Mesodermal cell (in vitro differentiated cells): ENCODE results near the gene CD8B2. TPM values are rescaled to one million over a fixed set of nuclear protein-coding genes. Genes with fewer than 3 reads are reported as not detected.
"Not testable (repeated sequence)": the region's sequence is repeated elsewhere in the genome, so short reads cannot be mapped to it uniquely, and the experiment has no call there.

Source experiments
- H3K27ac ChIP-seq: 2 replicates; pipeline ENCODE4 v1.7.0; 2013; ENCODE audit warnings: mild to moderate bottlenecking, low read depth, low read length, moderate library complexity; ENCODE audit not compliant: severe bottlenecking
- H3K36me3 ChIP-seq: 2 replicates; pipeline ENCODE4 v1.7.1; 2013; ENCODE audit warnings: mild to moderate bottlenecking, low read length, moderate library complexity; ENCODE audit not compliant: control insufficient read depth, insufficient read depth
- H3K4me1 ChIP-seq: one replicate; pipeline ENCODE4 v1.7.1; 2013; ENCODE audit warnings: mild to moderate bottlenecking, low read length; ENCODE audit not compliant: insufficient read depth, control insufficient read depth, poor library complexity, severe bottlenecking
- H3K4me3 ChIP-seq: 2 replicates; pipeline ENCODE4 v1.7.0; 2013; ENCODE audit warnings: low read length, control low read depth, mild to moderate bottlenecking; ENCODE audit not compliant: insufficient read depth, poor library complexity, severe bottlenecking; ENCODE audit errors: extremely low read depth
- H3K9me3 ChIP-seq: 2 replicates; pipeline ENCODE4 v1.7.1; 2013; ENCODE audit warnings: mild to moderate bottlenecking, low read length, moderate library complexity; ENCODE audit not compliant: control insufficient read depth
- WGBS, 2 experiments: methylation state at CpG; one replicate each; pipeline ENCODE4 v1.1.5; 2013; ENCODE audit warnings: missing lambda C conversion rate in 2 of 2; ENCODE audit not compliant: insufficient coverage in 2 of 2; 5-methylcytosine and 5-hydroxymethylcytosine counted together
- polyA plus RNA-seq, 2 experiments: library from polyadenylated mRNA; stranded (reverse); fragments of 50-300 nt; gene quantifications; one replicate each; pipeline ENCODE4 v1.2.3, GENCODE V29; 2013

Gene CD8B2
- polyA plus RNA-seq (2013, experiment 1 of 2), result not detected
- not detected for polyA plus RNA-seq (2013, experiment 2 of 2)

DNA sequence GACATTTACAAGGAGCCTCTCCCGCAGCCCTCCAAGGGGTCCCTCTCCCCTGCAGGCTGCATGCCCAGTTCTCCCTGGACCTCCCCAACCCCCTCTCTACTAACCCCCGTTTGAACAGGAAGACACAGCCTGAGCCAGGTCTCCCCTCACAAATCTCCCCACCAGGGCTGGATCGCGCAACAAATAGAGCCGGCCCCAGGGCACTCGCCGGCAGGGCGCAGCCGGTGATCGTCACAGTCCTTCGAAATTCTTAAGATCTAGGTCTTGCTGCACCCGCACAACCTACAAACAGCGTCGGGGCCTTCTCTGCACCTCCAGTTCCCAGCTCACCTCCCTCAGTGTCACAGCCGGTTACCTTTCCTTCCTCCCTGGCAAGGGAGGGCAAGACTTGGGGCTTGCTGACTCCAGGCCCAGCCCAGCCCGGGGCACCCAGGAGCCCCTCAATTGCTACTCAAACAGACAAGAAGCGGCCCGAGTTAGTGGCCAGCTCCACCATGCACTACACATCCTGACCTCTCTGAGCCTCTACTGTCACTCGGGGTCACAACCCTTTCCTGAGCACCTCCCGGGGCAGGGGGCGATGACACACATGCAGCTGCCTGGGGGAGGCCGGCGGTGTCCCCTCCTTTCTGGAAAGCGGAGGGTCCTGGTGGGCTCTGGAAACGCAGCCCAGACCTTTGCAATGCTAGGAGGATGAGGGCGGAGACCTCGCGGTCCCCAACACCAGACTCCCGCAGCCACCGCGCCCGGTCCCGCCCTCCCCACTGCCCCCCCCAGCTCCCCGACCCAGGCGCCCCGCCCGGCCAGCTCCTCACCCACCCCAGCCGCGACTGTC, at the start of gene CD8B2:
CD8B2 (plus strand) TSS at position 814 of the 835 bp plus-strand sequence. CDS start 63 bp downstream, outside the sequence.
- not testable (repeated sequence) for H3K27ac ChIP-seq, H3K9me3 ChIP-seq, H3K4me3 ChIP-seq, H3K4me1 ChIP-seq, H3K36me3 ChIP-seq
- no CpG with 5 or more reads among the region's 39 CpGs for WGBS, 2 experiments

GRCh38 chr2:106461882-106462281, 25.3 kb upstream of the CD8B2 start:
- not testable (repeated sequence) for H3K27ac ChIP-seq, H3K4me1 ChIP-seq, H3K4me3 ChIP-seq, H3K9me3 ChIP-seq, H3K36me3 ChIP-seq
- 75% methylated on average over 2 of the region's 10 CpGs; no CpG with 5 or more reads in 1 of the 2 experiments for WGBS, 2 experiments

GRCh38 chr2:106467516-106467915, 19.6 kb upstream of the CD8B2 start:
- not testable (repeated sequence) for H3K4me3 ChIP-seq, H3K9me3 ChIP-seq, H3K27ac ChIP-seq, H3K36me3 ChIP-seq, H3K4me1 ChIP-seq
- 95% methylated on average over 30 to 31 of the region's 49 CpGs for WGBS, 2 experiments

DNA sequence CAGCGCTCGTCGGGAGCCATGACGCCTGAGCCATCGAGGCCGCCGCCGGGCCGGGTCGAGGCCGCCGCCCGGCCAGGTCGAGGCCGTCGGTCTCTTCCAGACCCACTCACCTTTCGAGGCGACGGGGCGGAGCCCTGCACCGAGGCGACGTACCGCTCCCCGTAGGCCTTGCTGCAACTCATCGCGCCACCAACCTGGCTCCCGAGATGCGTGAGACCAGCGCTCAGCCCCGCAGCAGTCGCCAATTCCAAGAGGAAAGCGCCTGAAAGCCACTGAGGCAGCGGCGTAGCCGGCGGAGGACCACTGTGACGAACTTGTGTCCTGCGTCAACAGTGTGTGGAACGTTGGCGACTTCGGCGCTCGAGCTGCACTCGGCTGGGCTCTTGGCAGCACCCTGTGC, 19.1 kb upstream of the CD8B2 start, which contains the start of gene RGPD3:
RGPD3 (minus strand) TSS at position 307 of the 400 bp plus-strand sequence; CDS start at position 182, 125 bp downstream.
- H3K27ac ChIP-seq, H3K4me1 ChIP-seq, H3K4me3 ChIP-seq, H3K9me3 ChIP-seq, H3K36me3 ChIP-seq: not testable (repeated sequence)
- WGBS, 2 experiments, result 94 to 96% methylated on average over 36 to 43 of the region's 45 CpGs

DNA sequence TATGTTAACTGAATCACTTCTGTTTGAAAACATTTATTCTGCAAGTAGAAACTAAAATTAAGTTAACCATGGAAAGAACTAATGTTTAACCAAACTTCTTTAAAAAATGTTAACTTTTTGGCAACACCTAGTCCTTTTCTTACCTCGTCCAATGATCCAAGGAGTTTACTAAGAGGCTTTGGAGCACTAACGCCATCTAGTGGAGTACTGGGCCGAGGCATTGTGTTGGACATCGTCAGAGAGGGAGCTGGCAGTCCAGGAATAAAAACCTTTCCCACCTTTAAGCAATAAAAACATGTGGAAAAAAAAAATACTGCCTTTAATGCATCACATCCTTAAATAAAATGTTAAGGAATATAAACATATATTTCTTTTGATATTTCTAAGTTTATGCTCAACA, 16.5 kb upstream of the CD8B2 start:
- not testable (repeated sequence) for H3K36me3 ChIP-seq, H3K4me1 ChIP-seq, H3K27ac ChIP-seq, H3K4me3 ChIP-seq, H3K9me3 ChIP-seq
- no CpG with 5 or more reads among the region's 4 CpGs for WGBS, 2 experiments

DNA sequence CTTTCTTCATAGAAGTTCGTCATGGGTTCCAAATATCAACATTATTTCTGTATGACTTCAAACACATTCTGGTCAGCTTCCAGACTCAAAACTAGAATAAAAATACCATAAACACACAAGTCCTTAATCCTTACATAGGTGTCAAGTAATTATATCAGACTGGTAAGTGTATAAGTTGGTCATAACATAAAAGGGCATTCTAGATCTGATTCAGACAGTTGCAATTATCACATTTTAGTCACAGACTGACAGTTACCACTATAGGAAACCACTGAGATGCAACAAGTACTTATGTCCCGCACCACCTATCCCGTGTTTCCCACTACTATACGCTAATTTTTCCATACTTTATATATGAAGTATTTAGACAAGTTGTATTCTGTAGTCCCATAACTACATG, 9.5 kb upstream of the CD8B2 start:
- not testable (repeated sequence) for H3K27ac ChIP-seq, H3K9me3 ChIP-seq, H3K4me3 ChIP-seq, H3K4me1 ChIP-seq, H3K36me3 ChIP-seq
- WGBS, 2 experiments, result 80 to 100% methylated on average over 1 of the region's 4 CpGs

DNA sequence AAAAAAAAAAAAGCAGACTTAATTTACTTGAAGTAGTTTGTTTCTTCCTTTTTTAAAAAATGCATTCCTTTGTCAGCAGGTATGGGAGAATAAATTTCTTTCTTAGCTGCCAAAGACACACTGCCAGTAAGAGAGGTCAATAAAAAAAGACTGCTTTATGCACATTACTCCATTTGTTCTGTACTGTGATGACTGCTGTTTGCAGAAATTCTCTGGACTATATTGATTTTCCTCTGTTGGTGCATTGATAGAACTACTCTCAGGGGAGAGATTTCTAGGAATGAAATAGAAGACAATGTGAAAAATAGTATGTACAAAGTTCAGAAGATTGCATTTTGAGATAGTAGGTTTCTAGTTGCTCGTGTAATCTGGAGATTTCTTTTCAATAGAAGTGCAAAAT, 7.6 kb upstream of the CD8B2 start:
- not testable (repeated sequence) for H3K4me1 ChIP-seq, H3K9me3 ChIP-seq, H3K4me3 ChIP-seq, H3K36me3 ChIP-seq, H3K27ac ChIP-seq
- WGBS, 2 experiments, result no CpG with 5 or more reads among the region's 1 CpG

DNA sequence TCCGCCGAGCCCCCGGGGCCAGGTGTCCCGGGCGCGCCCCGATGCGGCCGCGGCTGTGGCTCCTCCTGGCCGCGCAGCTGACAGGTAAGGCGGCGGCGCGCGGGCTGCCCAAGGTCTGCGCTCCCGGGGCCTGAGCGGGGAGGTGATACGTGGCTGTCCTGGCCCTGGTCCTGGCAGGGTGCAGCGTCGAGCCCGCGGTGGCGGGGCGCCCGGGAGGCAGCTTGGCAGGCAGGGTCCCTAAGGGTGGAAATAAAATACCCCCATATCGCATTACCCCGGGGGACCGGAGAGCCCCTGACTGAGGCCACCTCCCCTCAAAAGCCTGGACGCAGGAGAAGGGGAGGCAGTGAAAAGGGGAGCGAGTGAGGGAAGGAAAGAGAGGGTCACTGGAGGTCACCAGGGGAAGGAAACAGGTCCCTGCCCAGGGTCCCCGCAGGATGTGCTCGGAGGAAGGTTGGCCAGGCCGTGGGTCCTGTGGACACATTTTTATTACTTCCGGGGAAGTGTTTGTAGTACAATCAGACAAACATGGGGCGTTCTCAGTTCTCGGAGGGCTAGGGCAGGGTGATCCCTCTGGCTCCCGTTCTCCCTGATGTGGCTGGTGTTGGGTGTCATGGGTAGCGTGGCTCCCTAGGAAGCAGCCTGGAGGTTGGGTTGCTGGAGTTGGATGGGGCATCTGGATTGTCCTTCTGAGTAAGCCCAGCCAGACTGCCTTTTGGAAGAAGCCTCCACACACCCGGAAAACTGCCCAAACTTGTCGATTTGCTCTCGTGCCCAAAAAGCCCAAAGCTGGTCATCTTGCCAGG, 425 bp downstream of the CD8B2 start:
- 21 to 35% methylated on average over 26 to 27 of the region's 44 CpGs for WGBS, 2 experiments
- H3K4me3 ChIP-seq, H3K36me3 ChIP-seq: not testable (repeated sequence)

GRCh38 chr2:106489701-106490100, 2.5 kb downstream of the CD8B2 start:
- not testable (repeated sequence) for H3K4me1 ChIP-seq, H3K4me3 ChIP-seq, H3K9me3 ChIP-seq, H3K27ac ChIP-seq, H3K36me3 ChIP-seq
- WGBS, 2 experiments, result 50 to 72% methylated on average over 1 to 4 of the region's 6 CpGs

More for the DNA sequence above, 425 bp downstream of the CD8B2 start:
- H3K4me1 ChIP-seq, H3K27ac ChIP-seq, H3K9me3 ChIP-seq: not testable (repeated sequence)

DNA sequence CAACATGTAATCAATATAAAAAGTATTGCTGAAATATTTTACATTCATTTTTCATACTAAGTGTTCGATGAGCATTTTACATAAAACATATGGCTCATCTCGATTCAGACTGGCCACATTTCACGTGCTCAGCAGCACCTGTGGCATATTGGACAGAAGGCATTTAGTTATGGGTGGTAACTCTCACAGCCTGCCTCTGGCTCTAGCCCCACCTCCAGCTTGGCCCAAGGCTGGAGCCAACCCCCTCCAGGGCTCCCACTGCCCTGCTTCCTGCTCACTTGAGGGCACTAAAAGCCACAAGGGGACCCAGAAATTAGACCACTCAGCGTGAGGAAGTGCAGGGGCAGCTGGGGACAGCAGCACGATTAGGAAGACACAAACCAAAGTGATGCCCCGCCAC, 5.2 kb downstream of the CD8B2 start:
- H3K27ac ChIP-seq, H3K9me3 ChIP-seq, H3K36me3 ChIP-seq, H3K4me3 ChIP-seq, H3K4me1 ChIP-seq: not testable (repeated sequence)
- WGBS, 2 experiments, result no CpG with 5 or more reads among the region's 6 CpGs

DNA sequence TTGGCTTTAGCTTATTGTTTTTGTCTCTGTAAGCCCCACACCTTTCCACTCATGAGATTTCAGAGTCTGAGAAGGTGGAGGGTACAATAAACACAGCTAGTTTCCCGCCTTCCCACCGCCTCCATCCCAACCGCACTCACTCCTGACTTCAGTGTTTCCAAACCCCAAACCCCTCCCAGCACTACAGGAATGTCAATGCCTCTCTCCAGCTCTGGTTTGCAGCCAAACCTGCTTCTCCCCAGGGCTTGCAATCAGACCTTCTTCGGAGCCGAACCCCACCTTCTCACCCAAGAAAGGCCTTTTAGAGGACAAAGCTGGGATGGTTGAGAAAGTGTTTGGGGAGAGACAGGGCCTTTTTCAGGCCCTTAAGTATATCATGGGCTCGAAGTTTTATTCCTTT, 5.7 kb downstream of the CD8B2 start:
- 71 to 74% methylated on average over 3 to 4 of the region's 6 CpGs for WGBS, 2 experiments
- not testable (repeated sequence) for H3K4me1 ChIP-seq, H3K36me3 ChIP-seq, H3K27ac ChIP-seq, H3K4me3 ChIP-seq, H3K9me3 ChIP-seq
